Breast epithelium (tissue), 3 donors: ENCODE results near the gene PDE6B.

Source experiments
- CTCF ChIP-seq, 3 donors: fragments of 450-650 bp; IDR thresholded peaks; one replicate each; pipeline ENCODE4 v1.5.1; 2016 to 2017; ENCODE audit warnings: antibody characterized with exemption in 3 of 3, mild to moderate bottlenecking in 3 of 3, moderate library complexity in 3 of 3
- POLR2AphosphoS5 ChIP-seq, 3 donors: sonication (generic); formaldehyde crosslinking; IDR thresholded peaks; one replicate each; pipeline ENCODE4 v1.6.1; 2017; ENCODE audit warnings: antibody characterized with exemption in 3 of 3

DNA sequence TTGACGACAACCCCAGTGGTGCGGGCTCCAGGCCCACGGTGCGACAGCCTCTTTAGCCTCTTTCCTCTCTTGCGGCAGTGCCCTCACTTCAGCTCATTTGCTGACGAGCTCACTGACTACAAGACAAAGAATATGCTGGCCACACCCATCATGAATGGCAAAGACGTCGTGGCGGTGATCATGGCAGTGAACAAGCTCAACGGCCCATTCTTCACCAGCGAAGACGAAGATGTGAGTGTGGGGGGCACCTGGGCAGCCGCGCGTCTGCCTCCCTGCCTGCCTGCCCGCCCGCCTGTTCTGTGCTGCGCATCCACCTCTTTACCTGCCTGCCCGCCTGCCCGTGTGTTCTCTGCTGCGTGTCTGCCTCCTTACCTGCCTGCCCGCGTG lies 9.2 kb downstream of the PDE6B start:
- TF ChIP-seq CTCF (IDR thresholded peaks at IDR 0.05), result no peak
- TF ChIP-seq POLR2AphosphoS5 (IDR thresholded peaks at IDR 0.05), result no peak
